Karpas-422 (cell line): ENCODE measurements around the gene PNPLA7. TPM values are rescaled to one million over a fixed set of nuclear protein-coding genes. Genes with fewer than 3 reads are reported as not detected.
"Not testable (repeated sequence)": the region's sequence is repeated elsewhere in the genome, so short reads cannot be mapped to it uniquely, and the experiment has no call there.

ENCODE experiments used
- DNase-seq: peaks from one replicate; pipeline ENCODE4 v3.0.0-alpha.2; 2015
- H2AFZ ChIP-seq: fragments of 200-600 bp; sonication (generic); 2 replicates; pipeline ENCODE4 v1.6.1; 2014; ENCODE audit warnings: antibody characterized with exemption, low read length, mixed read lengths
- H3K27ac ChIP-seq: fragments of 200-600 bp; sonication (generic); 2 replicates; pipeline ENCODE4 v1.5.1; 2014; ENCODE audit warnings: mild to moderate bottlenecking, low read length, moderate library complexity
- H3K27me3 ChIP-seq: fragments of 200-600 bp; sonication (generic); 2 replicates; pipeline ENCODE4 v1.6.1; 2014; ENCODE audit warnings: low read length, mixed read lengths
- H3K36me3 ChIP-seq: fragments of 200-600 bp; sonication (generic); 2 replicates; pipeline ENCODE4 v1.6.1; 2014; ENCODE audit warnings: low read length, mixed read lengths; ENCODE audit not compliant: insufficient read depth
- H3K4me1 ChIP-seq: fragments of 200-600 bp; sonication (generic); 2 replicates; pipeline ENCODE4 v1.6.1; 2014; ENCODE audit warnings: mild to moderate bottlenecking, low read length, mixed read lengths
- H3K4me2 ChIP-seq: fragments of 200-600 bp; sonication (generic); 2 replicates; pipeline ENCODE4 v1.6.1; 2014; ENCODE audit warnings: low read length, low read depth, mild to moderate bottlenecking; ENCODE audit not compliant: poor library complexity, severe bottlenecking
- H3K4me3 ChIP-seq: fragments of 200-600 bp; sonication (generic); 2 replicates; pipeline ENCODE4 v1.5.1; 2014; ENCODE audit warnings: mild to moderate bottlenecking, antibody characterized with exemption, low read length, mixed read lengths
- H3K79me2 ChIP-seq: fragments of 200-600 bp; sonication (generic); 2 replicates; pipeline ENCODE4 v1.6.1; 2014; ENCODE audit warnings: mild to moderate bottlenecking, low read length, mixed read lengths
- H3K9ac ChIP-seq: fragments of 200-600 bp; sonication (generic); 2 replicates; pipeline ENCODE4 v1.6.0; 2014; ENCODE audit warnings: low read length
- H3K9me2 ChIP-seq: fragments of 200-600 bp; sonication (generic), shearing (Covaris generic); replicated peaks from 2 replicates; pipeline ENCODE4 v1.6.0; 2014; ENCODE audit warnings: mild to moderate bottlenecking, low read length, moderate library complexity; ENCODE audit not compliant: insufficient read depth
- H3K9me3 ChIP-seq: fragments of 300-700, 200-600 bp; sonication (generic); 2 replicates; pipeline ENCODE4 v1.6.1; 2014; ENCODE audit warnings: low read length, mixed read lengths
- H4K20me1 ChIP-seq: fragments of 200-600 bp; sonication (generic); 2 replicates; pipeline ENCODE4 v1.6.1; 2014; ENCODE audit warnings: mild to moderate bottlenecking, antibody characterized with exemption, low read length, low read depth; ENCODE audit not compliant: insufficient read depth
- total RNA-seq: library from RNA; depleted of rRNA; stranded (reverse); fragments of >200 nt; shearing (Covaris generic); gene quantifications from 2 replicates; pipeline ENCODE4 v1.2.3, GENCODE V29; 2014; ENCODE audit warnings: low replicate concordance

The PNPLA7 gene
- total RNA-seq, 1 experiment from 2014 or later = 1.8 TPM

GRCh38 chr9:137454597-137455358 lies 95.4 kb downstream of the PNPLA7 start:
- Histone ChIP-seq H3K36me3 (peaks cover 12% of the 10 kb centered on the region), H3K27ac (peak overlapping the region; percentile 90), H3K4me1 (peaks cover 50% of the 10 kb centered on the region), H3K4me2 (peak overlapping the region; percentile 64), H3K27me3 (no peaks in the 10 kb centered on the region), H3K4me3 (peak overlapping the region; percentile 71), H3K9me2 (no peaks in the 10 kb centered on the region), H3K9me3 (no peaks in the 10 kb centered on the region), H4K20me1 (peaks cover 27% of the 10 kb centered on the region), H3K9ac (peak overlapping the region; percentile 76), H3K79me2 (peaks cover 16% of the 10 kb centered on the region), H2AFZ (no peak overlapping the region)
- peak; percentile 56 for DNase-seq

- no peak overlapping the region for H2AFZ ChIP-seq
- peaks cover 12% of the 10 kb centered on the region for H3K36me3 ChIP-seq
- no peaks in the 10 kb centered on the region for H3K9me2 ChIP-seq
- no peaks in the 10 kb centered on the region for H3K9me3 ChIP-seq
- H3K27me3 ChIP-seq = no peaks in the 10 kb centered on the region
- H3K4me2 ChIP-seq = peak overlapping the region; percentile 64
- H3K4me3 ChIP-seq = peak overlapping the region; percentile 71
- H3K4me1 ChIP-seq = peaks cover 45% of the 10 kb centered on the region
- peak overlapping the region; percentile 76 for H3K9ac ChIP-seq
- DNase-seq = peak; percentile 85
- H4K20me1 ChIP-seq = peaks cover 27% of the 10 kb centered on the region
- peak overlapping the region; percentile 90 for H3K27ac ChIP-seq
- H3K79me2 ChIP-seq = peaks cover 16% of the 10 kb centered on the region
Measured at GRCh38 chr9:137454145-137454596, 96.0 kb downstream of the PNPLA7 start.

- H3K27me3 ChIP-seq = no peaks in the 10 kb centered on the region
Measured at GRCh38 chr9:137453643-137454081, 96.5 kb downstream of the PNPLA7 start.

GRCh38 chr9:137452761-137453642 lies 97.2 kb downstream of the PNPLA7 start:
- Histone ChIP-seq H3K9me3 (no peaks in the 10 kb centered on the region), H3K36me3 (peaks cover 12% of the 10 kb centered on the region), H3K79me2 (peaks cover 8% of the 10 kb centered on the region), H3K4me1 (peaks cover 39% of the 10 kb centered on the region), H3K4me3 (no peak overlapping the region), H4K20me1 (peaks cover 21% of the 10 kb centered on the region), H2AFZ (no peak overlapping the region), H3K27me3 (no peaks in the 10 kb centered on the region), H3K9ac (no peak overlapping the region), H3K4me2 (no peak overlapping the region), H3K9me2 (no peaks in the 10 kb centered on the region), H3K27ac (no peak overlapping the region)
- no peak for DNase-seq

More at GRCh38 chr9:137453643-137454081, 96.5 kb downstream of the PNPLA7 start:
- no peak overlapping the region for H3K4me2 ChIP-seq
- peak; percentile 85 for DNase-seq
- H2AFZ ChIP-seq = no peak overlapping the region
- H3K27ac ChIP-seq = no peak overlapping the region
- H4K20me1 ChIP-seq = peaks cover 27% of the 10 kb centered on the region
- peaks cover 14% of the 10 kb centered on the region for H3K79me2 ChIP-seq
- H3K4me1 ChIP-seq = peaks cover 45% of the 10 kb centered on the region
- H3K9me3 ChIP-seq = no peaks in the 10 kb centered on the region
- H3K9me2 ChIP-seq = no peaks in the 10 kb centered on the region
- H3K4me3 ChIP-seq = no peak overlapping the region
- no peak overlapping the region for H3K9ac ChIP-seq
- peaks cover 12% of the 10 kb centered on the region for H3K36me3 ChIP-seq

GRCh38 chr9:137452006-137452760 lies 98.0 kb downstream of the PNPLA7 start:
- Histone ChIP-seq H3K36me3 (peaks cover 12% of the 10 kb centered on the region), H3K27me3 (no peaks in the 10 kb centered on the region), H3K4me1 (peaks cover 31% of the 10 kb centered on the region), H2AFZ (no peak overlapping the region), H3K9me2 (no peaks in the 10 kb centered on the region), H3K79me2 (no peaks in the 10 kb centered on the region), H3K4me2 (no peak overlapping the region), H3K27ac (no peak overlapping the region), H3K9me3 (no peaks in the 10 kb centered on the region), H4K20me1 (peaks cover 15% of the 10 kb centered on the region), H3K4me3 (no peak overlapping the region), H3K9ac (no peak overlapping the region)
- DNase-seq = no peak

- not testable (repeated sequence) for H3K4me2 ChIP-seq, H3K9ac ChIP-seq, H3K9me3 ChIP-seq, H3K79me2 ChIP-seq, H3K27me3 ChIP-seq, H2AFZ ChIP-seq, DNase-seq, H3K4me3 ChIP-seq, H3K27ac ChIP-seq, H3K9me2 ChIP-seq
- Histone ChIP-seq H3K4me1 (peaks cover 24% of the 10 kb centered on the region), H3K36me3 (peaks cover 12% of the 10 kb centered on the region), H4K20me1 (peaks cover 15% of the 10 kb centered on the region)
Measured at GRCh38 chr9:137451264-137452005, 98.8 kb downstream of the PNPLA7 start.

- not testable (repeated sequence) for H3K4me3 ChIP-seq, H3K9me2 ChIP-seq, H3K4me2 ChIP-seq, H3K27me3 ChIP-seq, H2AFZ ChIP-seq, H3K9ac ChIP-seq, DNase-seq, H3K9me3 ChIP-seq, H3K27ac ChIP-seq, H3K79me2 ChIP-seq
- H3K4me1 ChIP-seq = peaks cover 20% of the 10 kb centered on the region
- peaks cover 18% of the 10 kb centered on the region for H4K20me1 ChIP-seq
- H3K36me3 ChIP-seq = peaks cover 12% of the 10 kb centered on the region
Measured at GRCh38 chr9:137450539-137451222, 99.5 kb downstream of the PNPLA7 start.
